Measurements from ENCODE around the gene ASAP2.

ASAP2 gene

DNA sequence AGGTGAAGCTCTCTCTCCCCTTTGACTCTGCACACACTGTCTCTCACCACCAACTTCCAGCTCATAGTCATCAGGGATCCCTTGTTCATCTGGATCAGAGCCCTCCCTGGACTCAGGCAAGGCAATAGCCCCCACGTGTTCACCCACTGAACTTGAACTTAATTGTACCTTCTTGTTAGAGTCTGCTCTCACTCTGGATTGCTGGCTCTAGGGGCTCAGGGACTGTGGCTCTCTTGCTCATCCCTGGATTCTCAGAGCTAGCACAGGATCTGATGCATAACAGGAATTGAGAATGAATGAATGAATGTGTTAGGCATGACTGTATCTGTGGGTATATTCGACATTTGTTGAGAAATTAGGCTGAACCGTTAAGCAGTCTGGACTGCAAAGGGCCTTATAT lies 16.7 kb upstream of the ASAP2 start:
- Histone ChIP-seq H3K27me3 (ENCODE audit: control insufficient read depth, insufficient read depth, low read length) (no peaks in the 10 kb centered on the region), H3K4me3 (ENCODE audit: low read depth, low read length) (no peak overlapping the region), H3K27ac (ENCODE audit: low read depth, low read length) (no peak overlapping the region), H3K9me3 (ENCODE audit: control insufficient read depth, insufficient read depth, low read length) (no peaks in the 10 kb centered on the region), H3K36me3 (ENCODE audit: control insufficient read depth, insufficient read depth, low read length) (no peaks in the 10 kb centered on the region), H3K4me1 (ENCODE audit: control insufficient read depth, insufficient read depth, low read length) (no peaks in the 10 kb centered on the region; the same call in 1 of the 2 replicates), H3K9ac (ENCODE audit: low read depth, low read length) (no peak overlapping the region)

GRCh38 chr2:9191041-9191481 lies 15.6 kb upstream of the ASAP2 start:
- no peaks in the 10 kb centered on the region; the same call in 1 of the 2 replicates for H3K4me1 ChIP-seq (ENCODE audit: control insufficient read depth, insufficient read depth, low read length)
- no peaks in the 10 kb centered on the region for H3K36me3 ChIP-seq (ENCODE audit: control insufficient read depth, insufficient read depth, low read length)
- H3K9ac ChIP-seq (ENCODE audit: low read depth, low read length) = no peak overlapping the region
- no peak overlapping the region for H3K4me3 ChIP-seq (ENCODE audit: low read depth, low read length)
- no peaks in the 10 kb centered on the region for H3K27me3 ChIP-seq (ENCODE audit: control insufficient read depth, insufficient read depth, low read length)
- H3K9me3 ChIP-seq (ENCODE audit: control insufficient read depth, insufficient read depth, low read length) = no peaks in the 10 kb centered on the region
- no peak overlapping the region for H3K27ac ChIP-seq (ENCODE audit: low read depth, low read length)

- Histone ChIP-seq H3K9ac (ENCODE audit: low read depth, low read length) (no peak overlapping the region), H3K4me3 (ENCODE audit: low read depth, low read length) (no peak overlapping the region), H3K36me3 (ENCODE audit: control insufficient read depth, insufficient read depth, low read length) (no peaks in the 10 kb centered on the region), H3K9me3 (ENCODE audit: control insufficient read depth, insufficient read depth, low read length) (no peaks in the 10 kb centered on the region), H3K27ac (ENCODE audit: low read depth, low read length) (no peak overlapping the region), H3K4me1 (ENCODE audit: control insufficient read depth, insufficient read depth, low read length) (no peaks in the 10 kb centered on the region; the same call in 1 of the 2 replicates), H3K27me3 (ENCODE audit: control insufficient read depth, insufficient read depth, low read length) (no peaks in the 10 kb centered on the region)
Measured at GRCh38 chr2:9192712-9193111, 13.9 kb upstream of the ASAP2 start.

- Histone ChIP-seq H3K4me3 (ENCODE audit: low read depth, low read length) (no peak overlapping the region), H3K4me1 (ENCODE audit: control insufficient read depth, insufficient read depth, low read length) (no peaks in the 10 kb centered on the region; the same call in 1 of the 2 replicates), H3K27me3 (ENCODE audit: control insufficient read depth, insufficient read depth, low read length) (no peaks in the 10 kb centered on the region), H3K9ac (ENCODE audit: low read depth, low read length) (no peak overlapping the region), H3K36me3 (ENCODE audit: control insufficient read depth, insufficient read depth, low read length) (no peaks in the 10 kb centered on the region), H3K27ac (ENCODE audit: low read depth, low read length) (no peak overlapping the region), H3K9me3 (ENCODE audit: control insufficient read depth, insufficient read depth, low read length) (no peaks in the 10 kb centered on the region)
Measured at GRCh38 chr2:9194352-9194751, 12.3 kb upstream of the ASAP2 start.

- no peaks in the 10 kb centered on the region for H3K9me3 ChIP-seq (ENCODE audit: control insufficient read depth, insufficient read depth, low read length)
- H3K4me1 ChIP-seq (ENCODE audit: control insufficient read depth, insufficient read depth, low read length) = no peaks in the 10 kb centered on the region
- H3K27me3 ChIP-seq (ENCODE audit: control insufficient read depth, insufficient read depth, low read length) = no peaks in the 10 kb centered on the region
- no peak overlapping the region for H3K4me3 ChIP-seq (ENCODE audit: low read depth, low read length)
- no peak overlapping the region for H3K9ac ChIP-seq (ENCODE audit: low read depth, low read length)
- H3K36me3 ChIP-seq (ENCODE audit: control insufficient read depth, insufficient read depth, low read length) = no peaks in the 10 kb centered on the region
- no peak overlapping the region for H3K27ac ChIP-seq (ENCODE audit: low read depth, low read length)
Measured at GRCh38 chr2:9196637-9197036, 10.0 kb upstream of the ASAP2 start.

- H3K27ac ChIP-seq (ENCODE audit: low read depth, low read length) = no peak overlapping the region
- H3K4me1 ChIP-seq (ENCODE audit: control insufficient read depth, insufficient read depth, low read length) = no peaks in the 10 kb centered on the region
- no peak overlapping the region for H3K9ac ChIP-seq (ENCODE audit: low read depth, low read length)
- no peaks in the 10 kb centered on the region for H3K36me3 ChIP-seq (ENCODE audit: control insufficient read depth, insufficient read depth, low read length)
- H3K9me3 ChIP-seq (ENCODE audit: control insufficient read depth, insufficient read depth, low read length) = no peaks in the 10 kb centered on the region
- H3K27me3 ChIP-seq (ENCODE audit: control insufficient read depth, insufficient read depth, low read length) = no peaks in the 10 kb centered on the region
- H3K4me3 ChIP-seq (ENCODE audit: low read depth, low read length) = no peak overlapping the region
Measured at GRCh38 chr2:9197916-9198315, 8.7 kb upstream of the ASAP2 start.

GRCh38 chr2:9199716-9200632 lies 6.6 kb upstream of the ASAP2 start:
- no peak overlapping the region for H3K27ac ChIP-seq (ENCODE audit: low read depth, low read length)
- no peaks in the 10 kb centered on the region for H3K9me3 ChIP-seq (ENCODE audit: control insufficient read depth, insufficient read depth, low read length)
- H3K9ac ChIP-seq (ENCODE audit: low read depth, low read length) = no peak overlapping the region
- peaks cover 11% of the 10 kb centered on the region for H3K27me3 ChIP-seq (ENCODE audit: control insufficient read depth, insufficient read depth, low read length)
- H3K36me3 ChIP-seq (ENCODE audit: control insufficient read depth, insufficient read depth, low read length) = no peaks in the 10 kb centered on the region
- no peak overlapping the region for H3K4me3 ChIP-seq (ENCODE audit: low read depth, low read length)
- no peaks in the 10 kb centered on the region for H3K4me1 ChIP-seq (ENCODE audit: control insufficient read depth, insufficient read depth, low read length)

GRCh38 chr2:9200633-9201015 lies 6.0 kb upstream of the ASAP2 start:
- Histone ChIP-seq H3K27ac (ENCODE audit: low read depth, low read length) (no peak overlapping the region), H3K9ac (ENCODE audit: low read depth, low read length) (no peak overlapping the region), H3K4me3 (ENCODE audit: low read depth, low read length) (no peak overlapping the region), H3K9me3 (ENCODE audit: control insufficient read depth, insufficient read depth, low read length) (no peaks in the 10 kb centered on the region), H3K27me3 (ENCODE audit: control insufficient read depth, insufficient read depth, low read length) (peaks cover 18% of the 10 kb centered on the region), H3K36me3 (ENCODE audit: control insufficient read depth, insufficient read depth, low read length) (no peaks in the 10 kb centered on the region), H3K4me1 (ENCODE audit: control insufficient read depth, insufficient read depth, low read length) (peaks cover 4% of the 10 kb centered on the region)

GRCh38 chr2:9201185-9201891 lies 5.3 kb upstream of the ASAP2 start:
- H3K4me1 ChIP-seq (ENCODE audit: control insufficient read depth, insufficient read depth, low read length) = peaks cover 7% of the 10 kb centered on the region
- no peak overlapping the region for H3K27ac ChIP-seq (ENCODE audit: low read depth, low read length)
- H3K27me3 ChIP-seq (ENCODE audit: control insufficient read depth, insufficient read depth, low read length) = peaks cover 22% of the 10 kb centered on the region
- H3K9ac ChIP-seq (ENCODE audit: low read depth, low read length) = no peak overlapping the region
- no peak overlapping the region for H3K4me3 ChIP-seq (ENCODE audit: low read depth, low read length)
- no peaks in the 10 kb centered on the region for H3K9me3 ChIP-seq (ENCODE audit: control insufficient read depth, insufficient read depth, low read length)
- H3K36me3 ChIP-seq (ENCODE audit: control insufficient read depth, insufficient read depth, low read length) = no peaks in the 10 kb centered on the region

DNA sequence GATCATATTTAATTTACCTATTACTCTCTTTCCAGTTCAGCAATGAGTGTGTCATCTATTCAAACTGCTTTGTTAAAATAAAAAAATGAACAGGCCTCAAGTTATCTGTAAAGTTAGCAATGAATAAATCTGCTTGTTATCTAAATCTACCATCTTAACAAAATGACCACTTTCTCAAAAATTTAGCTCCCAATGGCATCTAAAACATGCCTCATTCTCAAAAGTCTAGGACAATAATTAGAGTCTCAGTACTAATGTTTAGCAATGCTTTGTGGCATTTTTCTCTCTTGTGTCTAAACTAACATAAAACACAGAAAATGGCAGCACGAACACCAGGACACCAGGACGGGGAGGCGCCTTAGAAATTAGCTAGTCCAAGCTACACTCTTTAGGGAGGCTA lies 3.6 kb upstream of the ASAP2 start:
- no peaks in the 10 kb centered on the region for H3K36me3 ChIP-seq (ENCODE audit: control insufficient read depth, insufficient read depth, low read length)
- no peak overlapping the region for H3K27ac ChIP-seq (ENCODE audit: low read depth, low read length)
- H3K4me1 ChIP-seq (ENCODE audit: control insufficient read depth, insufficient read depth, low read length) = peaks cover 10% of the 10 kb centered on the region
- no peak overlapping the region for H3K9ac ChIP-seq (ENCODE audit: low read depth, low read length)
- H3K9me3 ChIP-seq (ENCODE audit: control insufficient read depth, insufficient read depth, low read length) = no peaks in the 10 kb centered on the region
- H3K27me3 ChIP-seq (ENCODE audit: control insufficient read depth, insufficient read depth, low read length) = peaks cover 34% of the 10 kb centered on the region
- H3K4me3 ChIP-seq (ENCODE audit: low read depth, low read length) = no peak overlapping the region

DNA sequence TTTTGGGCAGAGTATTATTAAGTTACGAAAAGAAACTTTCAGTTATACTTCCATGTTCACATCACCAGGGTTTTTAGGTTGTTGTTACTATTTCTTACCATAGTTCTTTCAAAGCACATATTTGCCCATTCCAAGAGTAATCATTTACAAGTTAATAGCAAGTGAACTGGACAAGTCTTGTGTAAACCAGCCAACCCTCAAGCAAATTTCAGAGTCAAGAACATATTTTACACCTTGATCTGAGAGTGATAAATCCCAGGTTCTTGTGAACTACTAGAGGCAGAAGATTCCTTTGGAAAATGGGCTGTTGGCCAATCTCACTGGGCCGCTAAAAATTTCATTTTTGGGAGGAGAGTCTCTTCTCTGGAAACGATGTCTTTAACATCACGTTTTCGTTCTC lies 2.7 kb upstream of the ASAP2 start:
- Histone ChIP-seq H3K36me3 (ENCODE audit: control insufficient read depth, insufficient read depth, low read length) (no peaks in the 10 kb centered on the region), H3K4me1 (ENCODE audit: control insufficient read depth, insufficient read depth, low read length) (peaks cover 14% of the 10 kb centered on the region), H3K4me3 (ENCODE audit: low read depth, low read length) (no peak overlapping the region), H3K9me3 (ENCODE audit: control insufficient read depth, insufficient read depth, low read length) (no peaks in the 10 kb centered on the region), H3K27me3 (ENCODE audit: control insufficient read depth, insufficient read depth, low read length) (peaks cover 43% of the 10 kb centered on the region), H3K27ac (ENCODE audit: low read depth, low read length) (no peak overlapping the region), H3K9ac (ENCODE audit: low read depth, low read length) (no peak overlapping the region)
